GM18517 (cell line): Measurements from ENCODE around the gene MED4.

ENCODE experiments used
- ATAC-seq: cut with Tn5 transposase; IDR thresholded peaks from one replicate; pipeline ENCODE4 v1.9.1; 2021; ENCODE audit warnings: mild to moderate bottlenecking, moderate library complexity; ENCODE audit not compliant: unreplicated experiment

Gene MED4

GRCh38 chr13:48094781-48095502 lies at the start of gene MED4:
MED4 (minus strand) TSS chr13:48095104; CDS start chr13:48095078, 26 bp downstream.
- ATAC-seq = peak; percentile 92

- no peak for ATAC-seq
Observed at GRCh38 chr13:48144413-48145035, 49.6 kb upstream of the MED4 start.

- peak; percentile 81 for ATAC-seq
Observed at GRCh38 chr13:48142436-48142835, 47.5 kb upstream of the MED4 start.

GRCh38 chr13:48138270-48138669 lies 43.4 kb upstream of the MED4 start:
- ATAC-seq = no peak

- no peak for ATAC-seq
Observed at GRCh38 chr13:48132961-48133360, 38.1 kb upstream of the MED4 start.

- no peak for ATAC-seq
Observed at GRCh38 chr13:48131533-48131932, 36.6 kb upstream of the MED4 start.

GRCh38 chr13:48126944-48127830 lies 32.3 kb upstream of the MED4 start:
- ATAC-seq = no peak

- no peak for ATAC-seq
Observed at GRCh38 chr13:48125794-48126228, 30.9 kb upstream of the MED4 start.

GRCh38 chr13:48123812-48124211 lies 28.9 kb upstream of the MED4 start:
- ATAC-seq = no peak

GRCh38 chr13:48121733-48122132 lies 26.8 kb upstream of the MED4 start:
- ATAC-seq = no peak

- no peak for ATAC-seq
Observed at GRCh38 chr13:48120241-48120640, 25.3 kb upstream of the MED4 start.

- ATAC-seq = no peak
Observed at GRCh38 chr13:48118030-48118429, 23.1 kb upstream of the MED4 start.

- ATAC-seq = no peak
Observed at GRCh38 chr13:48116808-48117207, 21.9 kb upstream of the MED4 start.

GRCh38 chr13:48113756-48114130 lies 18.8 kb upstream of the MED4 start:
- no peak for ATAC-seq

GRCh38 chr13:48112896-48113755 lies 18.2 kb upstream of the MED4 start:
- no peak for ATAC-seq

- ATAC-seq = no peak
Observed at GRCh38 chr13:48110931-48111721, 16.2 kb upstream of the MED4 start.

- no peak for ATAC-seq
Observed at GRCh38 chr13:48110132-48110868, 15.4 kb upstream of the MED4 start.

GRCh38 chr13:48108106-48108505 lies 13.2 kb upstream of the MED4 start:
- no peak for ATAC-seq

GRCh38 chr13:48097793-48098192 lies 2.9 kb upstream of the MED4 start:
- ATAC-seq = no peak
